ENCODE results near the gene RPS19. TPM values are rescaled to one million over a fixed set of nuclear protein-coding genes. Genes with fewer than 3 reads are reported as not detected.
"Not testable (repeated sequence)": the region's sequence is repeated elsewhere in the genome, so short reads cannot be mapped to it uniquely, and the experiment has no call there.

Gene RPS19
- total RNA-seq, 1 donor from 2014 or later, result 2,931 TPM

- H3K36me3 Mint-ChIP-seq (ENCODE audit: low read depth), result peaks cover 14% of the 10 kb centered on the region
- H3K9me3 Mint-ChIP-seq; H3K4me3 Mint-ChIP-seq; H3K27ac Mint-ChIP-seq; DNase-seq; intact Hi-C loops (cut with micrococcal nuclease): not testable (repeated sequence)
- H3K4me1 Mint-ChIP-seq, result peaks cover 22% of the 10 kb centered on the region
- H3K27me3 Mint-ChIP-seq, result peaks cover 31% of the 10 kb centered on the region
These were observed 54.4 kb downstream of the RPS19 start for GRCh38 chr19:41914424-41914834.

- no peak overlapping the region for H3K27ac Mint-ChIP-seq
- peak; percentile 69 for DNase-seq
- peaks cover 14% of the 10 kb centered on the region for H3K36me3 Mint-ChIP-seq (ENCODE audit: low read depth)
- H3K27me3 Mint-ChIP-seq, result peaks cover 31% of the 10 kb centered on the region
- no peaks in the 10 kb centered on the region for H3K9me3 Mint-ChIP-seq
- no peak overlapping the region for H3K4me3 Mint-ChIP-seq
- intact Hi-C loops (cut with micrococcal nuclease), result no loop called here
- peaks cover 22% of the 10 kb centered on the region for H3K4me1 Mint-ChIP-seq
These were observed 55.1 kb downstream of the RPS19 start for GRCh38 chr19:41915021-41915775.

GRCh38 chr19:41915776-41916414 is 55.8 kb downstream of the RPS19 start:
- peaks cover 29% of the 10 kb centered on the region for H3K27me3 Mint-ChIP-seq
- DNase-seq, result no peak
- no peaks in the 10 kb centered on the region for H3K9me3 Mint-ChIP-seq
- intact Hi-C loops (cut with micrococcal nuclease), result no loop called here
- H3K4me1 Mint-ChIP-seq, result peaks cover 15% of the 10 kb centered on the region
- H3K27ac Mint-ChIP-seq, result no peak overlapping the region
- peaks cover 9% of the 10 kb centered on the region for H3K36me3 Mint-ChIP-seq (ENCODE audit: low read depth)
- no peak overlapping the region for H3K4me3 Mint-ChIP-seq

DNA sequence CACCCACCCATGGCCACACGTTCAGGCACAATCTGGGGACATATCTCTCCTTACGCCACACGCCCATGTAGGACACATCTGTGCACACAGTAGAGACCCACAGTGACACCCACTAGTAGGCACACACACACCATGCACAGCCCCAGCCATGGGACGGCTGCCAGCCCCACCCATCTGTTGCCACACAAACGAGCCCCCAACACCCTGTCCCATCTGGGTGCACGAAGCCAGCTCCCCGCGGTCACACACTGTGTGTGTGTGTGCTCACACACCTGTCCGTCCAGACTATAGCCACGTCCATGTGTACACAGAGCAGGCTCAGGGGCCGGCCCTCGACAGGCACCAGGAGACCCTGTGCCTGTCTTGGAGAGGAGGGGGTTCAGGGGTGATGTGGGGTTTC is 57.6 kb downstream of the RPS19 start:
- no peaks in the 10 kb centered on the region for H3K9me3 Mint-ChIP-seq
- intact Hi-C loops (cut with micrococcal nuclease), result no loop called here
- H3K27me3 Mint-ChIP-seq, result peaks cover 25% of the 10 kb centered on the region
- H3K27ac Mint-ChIP-seq, result no peak overlapping the region
- no peak for DNase-seq
- H3K36me3 Mint-ChIP-seq (ENCODE audit: low read depth), result no peaks in the 10 kb centered on the region
- peaks cover 15% of the 10 kb centered on the region for H3K4me1 Mint-ChIP-seq
- no peak overlapping the region for H3K4me3 Mint-ChIP-seq

DNA sequence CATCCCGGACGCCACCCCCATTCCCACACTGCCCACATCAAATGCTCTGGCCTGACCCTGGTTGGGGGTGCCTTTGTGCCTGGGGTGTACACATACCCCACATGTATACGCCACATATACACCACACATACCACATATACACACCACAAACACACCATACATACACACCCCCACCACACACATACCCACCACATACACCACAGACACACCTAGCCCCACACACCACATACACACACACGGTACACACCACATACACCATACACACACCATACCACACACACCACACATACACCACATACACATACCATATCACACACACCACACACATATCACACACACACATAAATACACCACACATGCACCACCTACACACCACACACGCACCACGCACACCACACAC is 58.0 kb downstream of the RPS19 start:
- intact Hi-C loops (cut with micrococcal nuclease), result no loop called here
- Mint-ChIP-seq H3K27me3 (peaks cover 23% of the 10 kb centered on the region), H3K4me3 (no peak overlapping the region), H3K9me3 (no peaks in the 10 kb centered on the region), H3K36me3 (ENCODE audit: low read depth) (no peaks in the 10 kb centered on the region), H3K4me1 (peaks cover 16% of the 10 kb centered on the region), H3K27ac (no peak overlapping the region)
- DNase-seq, result no peak

- peaks cover 3% of the 10 kb centered on the region for H3K36me3 Mint-ChIP-seq (ENCODE audit: low read depth)
- intact Hi-C loops (cut with micrococcal nuclease), result no loop called here
These were observed 58.7 kb downstream of the RPS19 start for GRCh38 chr19:41918653-41919244.

DNA sequence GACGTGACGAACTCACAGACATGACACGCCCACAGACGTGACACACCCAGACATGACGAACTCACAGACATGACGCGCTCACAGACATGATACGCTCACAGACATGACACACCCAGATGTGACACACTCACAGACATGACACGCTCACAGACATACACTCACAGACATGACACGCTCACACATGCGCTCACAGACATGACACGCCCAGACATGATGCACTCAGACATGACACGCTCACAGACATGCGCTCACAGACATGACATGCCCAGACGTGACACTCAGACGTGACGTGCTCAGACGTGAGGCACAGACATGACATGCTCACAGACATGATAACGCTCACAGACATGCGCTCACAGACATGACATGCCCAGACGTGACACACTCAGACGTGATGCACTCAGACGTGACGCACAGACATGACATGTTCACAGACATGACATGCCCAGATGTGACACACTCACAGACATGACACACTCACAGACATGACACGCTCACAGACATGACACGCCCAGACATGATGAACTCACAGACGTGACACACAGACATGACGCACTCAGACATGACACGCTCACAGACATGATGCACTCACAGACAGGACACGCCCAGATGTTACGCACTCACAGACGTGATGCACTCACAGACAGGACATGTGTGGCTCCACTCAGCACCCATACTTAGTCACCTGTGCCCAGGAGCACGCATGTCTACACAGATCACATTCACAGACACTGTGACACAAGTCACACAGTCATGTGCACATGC is 60.1 kb downstream of the RPS19 start:
- peaks cover 11% of the 10 kb centered on the region for H3K27me3 Mint-ChIP-seq
- no peak for DNase-seq

More at GRCh38 chr19:41918653-41919244, 58.7 kb downstream of the RPS19 start:
- Mint-ChIP-seq H3K9me3 (no peaks in the 10 kb centered on the region), H3K4me1 (peaks cover 16% of the 10 kb centered on the region), H3K4me3 (no peak overlapping the region), H3K27ac (no peak overlapping the region), H3K27me3 (peaks cover 20% of the 10 kb centered on the region)
- no peak for DNase-seq

GRCh38 chr19:41920882-41921576 is 61.0 kb downstream of the RPS19 start:
- no peak overlapping the region for H3K4me3 Mint-ChIP-seq
- peaks cover 3% of the 10 kb centered on the region for H3K36me3 Mint-ChIP-seq (ENCODE audit: low read depth)
- intact Hi-C loops (cut with micrococcal nuclease), result no loop called here
- peaks cover 11% of the 10 kb centered on the region for H3K27me3 Mint-ChIP-seq
- H3K4me1 Mint-ChIP-seq, result peaks cover 16% of the 10 kb centered on the region
- no peak for DNase-seq
- no peak overlapping the region for H3K27ac Mint-ChIP-seq
- H3K9me3 Mint-ChIP-seq, result no peaks in the 10 kb centered on the region

More for the DNA sequence above, 60.1 kb downstream of the RPS19 start:
- Mint-ChIP-seq H3K27ac (no peak overlapping the region), H3K36me3 (ENCODE audit: low read depth) (peaks cover 3% of the 10 kb centered on the region), H3K4me1 (peaks cover 16% of the 10 kb centered on the region), H3K9me3 (no peaks in the 10 kb centered on the region), H3K4me3 (no peak overlapping the region)
- intact Hi-C loops (cut with micrococcal nuclease), result no loop called here

GRCh38 chr19:41921577-41922576 is 61.8 kb downstream of the RPS19 start:
- H3K4me1 Mint-ChIP-seq, result peaks cover 16% of the 10 kb centered on the region
- peaks cover 3% of the 10 kb centered on the region for H3K36me3 Mint-ChIP-seq (ENCODE audit: low read depth)
- H3K9me3 Mint-ChIP-seq, result no peaks in the 10 kb centered on the region
- intact Hi-C loops (cut with micrococcal nuclease), result no loop called here
- H3K4me3 Mint-ChIP-seq, result no peak overlapping the region
- H3K27me3 Mint-ChIP-seq, result peaks cover 11% of the 10 kb centered on the region
- DNase-seq, result no peak
- H3K27ac Mint-ChIP-seq, result no peak overlapping the region

Other genes starting within 250 kb of the RPS19 start
- not detected in 2 replicates for gene CEACAM4, start 233.2 kb upstream of the RPS19 start, total RNA-seq
- not detected in 2 replicates for gene CEACAM7, start 172.0 kb upstream of the RPS19 start, total RNA-seq
- not detected in 2 replicates for gene CEACAM5, start 151.6 kb upstream of the RPS19 start, total RNA-seq
- not detected in 2 replicates for gene CEACAM6, start 104.7 kb upstream of the RPS19 start, total RNA-seq
- gene CEACAM3, start 63.7 kb upstream of the RPS19 start, total RNA-seq, result not detected in 2 replicates
- gene LYPD4, start 15.6 kb upstream of the RPS19 start, total RNA-seq, result not detected in 2 replicates
- gene DMRTC2, start 15.2 kb upstream of the RPS19 start, total RNA-seq, result not detected in 2 replicates
- 2.6 and 2.7 TPM in 2 replicates for gene CD79A, start 17.0 kb downstream of the RPS19 start, total RNA-seq
- gene ARHGEF1, start 22.9 kb downstream of the RPS19 start, total RNA-seq, result 365 and 378 TPM in 2 replicates
- 3.1 and 4.2 TPM in 2 replicates for gene ERFL, start 68.2 kb downstream of the RPS19 start, total RNA-seq
- gene RABAC1, start 99.1 kb downstream of the RPS19 start, total RNA-seq, result 37.2 and 41.5 TPM in 2 replicates
- gene ATP1A3, start 134.0 kb downstream of the RPS19 start, total RNA-seq, result 0.68 and 1.2 TPM in 2 replicates
- gene GRIK5, start 210.0 kb downstream of the RPS19 start, total RNA-seq, result 3.9 and 4.9 TPM in 2 replicates
- 16.7 and 18.5 TPM in 2 replicates for gene ZNF574, start 215.9 kb downstream of the RPS19 start, total RNA-seq